ENCODE data around the gene KLHL25. TPM values are rescaled to one million over a fixed set of nuclear protein-coding genes. Genes with fewer than 3 reads are reported as not detected.

The KLHL25 gene
- polyA plus RNA-seq, 1 donor: 5.6 TPM

DNA sequence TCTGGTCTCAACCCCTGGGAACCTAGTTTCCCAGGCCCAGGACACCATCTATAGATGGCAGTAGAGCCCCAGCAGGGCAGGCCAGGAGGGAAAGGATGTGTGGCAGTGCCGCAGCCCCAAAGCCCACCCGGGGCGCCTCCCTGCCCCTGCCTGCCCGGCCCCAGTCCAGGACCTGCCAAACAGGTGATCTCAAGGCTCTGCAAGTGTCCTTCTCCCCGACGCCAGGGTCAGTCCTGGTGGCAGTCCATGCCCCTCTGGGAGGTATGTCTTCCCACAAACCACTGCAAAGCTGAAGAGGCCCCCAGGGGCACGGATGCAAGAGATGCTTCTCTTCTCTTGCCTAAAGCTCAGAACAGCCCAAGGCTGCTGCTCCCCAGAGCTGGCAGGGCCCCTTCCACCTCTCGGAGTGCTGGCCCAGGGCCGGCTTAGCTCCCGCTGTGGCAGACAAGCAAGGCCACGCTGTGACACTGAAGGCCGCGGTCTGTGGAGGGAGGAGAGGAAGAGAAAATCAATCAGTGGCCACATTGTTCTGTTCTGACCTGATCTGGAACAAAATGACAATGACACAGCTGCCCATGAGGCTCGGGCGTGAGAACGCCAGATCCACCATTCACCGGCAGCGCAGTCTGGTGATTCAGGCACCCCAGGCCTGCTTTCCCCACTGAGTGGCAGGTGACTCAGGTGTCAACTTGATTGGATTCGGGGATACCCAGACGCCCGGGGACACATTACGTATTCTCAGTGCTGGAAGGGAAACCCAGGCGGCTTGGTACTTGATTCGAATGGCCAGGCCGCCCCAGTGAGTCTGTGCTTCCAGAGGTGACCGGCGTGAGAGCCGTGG, 34.0 kb downstream of the KLHL25 start:
- Histone ChIP-seq H3K27me3 (ENCODE audit: control insufficient read depth, insufficient read depth, low read length) (no peaks in the 10 kb centered on the region), H3K4me3 (ENCODE audit: low read length) (no peak overlapping the region), H3K4me1 (ENCODE audit: control insufficient read depth, insufficient read depth, low read length) (peaks cover under 1% of the 10 kb centered on the region), H3K27ac (ENCODE audit: low read length) (no peak overlapping the region), H3K36me3 (ENCODE audit: control insufficient read depth, insufficient read depth, low read length) (peaks cover 23% of the 10 kb centered on the region), H3K9me3 (ENCODE audit: control insufficient read depth, low read depth, low read length) (no peaks in the 10 kb centered on the region)
- WGBS (ENCODE audit: insufficient coverage, low lambda C conversion rate): no CpG with 5 or more reads among the region's 28 CpGs
- no peak for DNase-seq

DNA sequence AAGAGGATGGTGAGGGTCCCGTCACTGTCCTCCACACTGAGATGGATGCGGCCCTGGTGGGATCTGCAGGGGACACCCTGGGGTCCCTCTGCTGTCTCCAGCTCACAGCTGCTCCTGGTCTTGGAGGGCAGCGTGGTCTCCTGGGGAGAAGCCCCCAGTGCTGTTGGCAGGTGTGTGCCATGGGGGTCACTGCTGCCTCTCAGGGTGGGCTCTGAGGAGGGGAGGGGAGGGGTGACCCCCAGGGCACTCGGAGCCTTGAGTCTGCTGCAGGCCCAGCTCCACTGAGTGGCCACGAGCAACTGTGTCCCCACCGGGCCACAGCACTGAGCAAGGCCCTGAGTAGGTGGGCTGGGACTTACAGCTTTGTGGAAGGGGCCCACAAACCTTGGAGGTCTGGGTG, 34.7 kb downstream of the KLHL25 start:
- DNase-seq: no peak
- H3K4me1 ChIP-seq (ENCODE audit: control insufficient read depth, insufficient read depth, low read length): no peaks in the 10 kb centered on the region
- H3K4me3 ChIP-seq (ENCODE audit: low read length): no peak overlapping the region
- no CpG with 5 or more reads among the region's 6 CpGs for whole genome bisulfite sequencing (ENCODE audit: insufficient coverage, low lambda C conversion rate)
- H3K27ac ChIP-seq (ENCODE audit: low read length): no peak overlapping the region
- H3K9me3 ChIP-seq (ENCODE audit: control insufficient read depth, low read depth, low read length): no peaks in the 10 kb centered on the region
- H3K27me3 ChIP-seq (ENCODE audit: control insufficient read depth, insufficient read depth, low read length): no peaks in the 10 kb centered on the region
- H3K36me3 ChIP-seq (ENCODE audit: control insufficient read depth, insufficient read depth, low read length): peaks cover 23% of the 10 kb centered on the region

DNA sequence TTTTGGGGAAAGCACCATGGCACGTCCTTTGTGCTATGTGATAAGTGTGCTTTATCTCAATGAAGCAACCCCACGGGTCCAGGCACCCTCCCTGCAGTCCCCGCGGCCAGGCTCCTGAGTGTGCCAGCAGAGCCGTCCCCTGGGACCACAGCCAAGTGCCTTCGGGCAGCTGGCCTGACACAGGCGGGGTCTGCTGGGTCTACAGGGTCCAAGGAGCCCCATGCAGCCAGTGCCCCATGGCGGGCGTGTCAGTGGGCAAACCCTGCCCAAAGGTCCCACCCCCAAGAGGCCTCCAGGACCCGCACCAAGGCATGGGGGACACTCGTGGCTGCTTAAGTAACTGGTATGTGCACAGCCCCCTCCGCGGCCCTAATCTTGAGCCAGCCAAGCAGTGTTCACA, 35.3 kb downstream of the KLHL25 start:
- Histone ChIP-seq H3K9me3 (ENCODE audit: control insufficient read depth, low read depth, low read length) (no peaks in the 10 kb centered on the region), H3K27ac (ENCODE audit: low read length) (no peak overlapping the region), H3K4me1 (ENCODE audit: control insufficient read depth, insufficient read depth, low read length) (no peaks in the 10 kb centered on the region), H3K27me3 (ENCODE audit: control insufficient read depth, insufficient read depth, low read length) (no peaks in the 10 kb centered on the region), H3K36me3 (ENCODE audit: control insufficient read depth, insufficient read depth, low read length) (peaks cover 23% of the 10 kb centered on the region), H3K4me3 (ENCODE audit: low read length) (no peak overlapping the region)
- DNase-seq: no peak
- 38% methylated on average over 1 of the region's 13 CpGs for WGBS (ENCODE audit: insufficient coverage, low lambda C conversion rate)

DNA sequence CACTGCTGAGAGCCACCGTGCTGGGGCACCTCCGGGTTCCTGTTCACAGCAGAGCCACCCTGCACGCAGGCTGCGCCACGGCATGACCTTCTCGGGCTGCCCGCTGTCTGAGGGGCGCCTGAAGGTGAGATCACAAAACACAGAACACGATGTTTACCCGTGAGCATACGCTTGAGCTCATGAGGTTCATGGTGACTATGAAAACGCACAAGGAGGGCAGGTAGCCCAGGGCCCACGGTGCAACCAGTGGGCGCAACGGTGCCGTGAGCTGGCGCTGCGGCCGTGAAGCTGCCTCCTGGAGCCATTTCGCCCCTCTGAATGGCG, 36.1 kb downstream of the KLHL25 start:
- WGBS (ENCODE audit: insufficient coverage, low lambda C conversion rate): no CpG with 5 or more reads among the region's 21 CpGs
- no peak for DNase-seq

DNA sequence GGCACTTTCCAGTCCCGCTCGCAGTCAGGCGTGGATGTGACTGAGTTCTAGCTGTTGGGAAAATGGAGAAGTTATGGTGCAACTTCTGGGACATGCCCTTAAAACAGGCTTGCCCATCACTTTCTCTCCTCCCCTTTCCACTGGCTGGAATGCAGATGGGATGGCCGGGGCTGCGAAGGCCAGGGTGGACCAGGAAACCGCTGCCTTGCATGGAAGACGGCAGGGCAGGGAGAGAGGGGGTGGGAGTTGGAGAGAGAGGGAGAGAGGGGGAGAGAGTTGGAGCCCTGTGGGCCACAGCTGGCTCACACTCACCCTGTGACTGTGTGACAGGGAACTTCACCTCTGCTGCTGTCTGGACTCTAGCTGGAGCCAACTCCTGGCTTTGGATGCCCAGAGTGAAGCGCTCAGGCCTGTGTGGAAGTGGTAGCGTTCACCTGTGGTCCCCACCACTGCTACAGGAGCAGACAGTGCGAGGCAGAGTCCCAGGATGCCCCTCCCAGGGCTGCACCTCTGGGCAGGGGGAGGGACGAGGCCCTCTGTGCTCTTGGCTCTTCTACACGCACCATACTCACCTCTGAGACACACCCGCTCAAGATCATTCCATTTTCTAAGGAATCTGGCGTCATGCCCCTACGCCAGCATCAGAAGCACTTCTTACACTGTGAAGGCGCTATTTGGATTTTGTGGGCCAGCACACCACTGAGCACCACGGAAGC, 36.6 kb downstream of the KLHL25 start:
- Histone ChIP-seq H3K4me3 (ENCODE audit: low read length) (no peak overlapping the region), H3K4me1 (ENCODE audit: control insufficient read depth, insufficient read depth, low read length) (no peaks in the 10 kb centered on the region), H3K27me3 (ENCODE audit: control insufficient read depth, insufficient read depth, low read length) (no peaks in the 10 kb centered on the region), H3K9me3 (ENCODE audit: control insufficient read depth, low read depth, low read length) (no peaks in the 10 kb centered on the region), H3K36me3 (ENCODE audit: control insufficient read depth, insufficient read depth, low read length) (peaks cover 22% of the 10 kb centered on the region), H3K27ac (ENCODE audit: low read length) (no peak overlapping the region)
- 92% methylated on average over 2 of the region's 17 CpGs for WGBS (ENCODE audit: insufficient coverage, low lambda C conversion rate)
- no peak for DNase-seq

More for the DNA sequence above, 36.1 kb downstream of the KLHL25 start:
- Histone ChIP-seq H3K27ac (ENCODE audit: low read length) (no peak overlapping the region), H3K9me3 (ENCODE audit: control insufficient read depth, low read depth, low read length) (no peaks in the 10 kb centered on the region), H3K4me3 (ENCODE audit: low read length) (no peak overlapping the region), H3K4me1 (ENCODE audit: control insufficient read depth, insufficient read depth, low read length) (no peaks in the 10 kb centered on the region), H3K27me3 (ENCODE audit: control insufficient read depth, insufficient read depth, low read length) (no peaks in the 10 kb centered on the region), H3K36me3 (ENCODE audit: control insufficient read depth, insufficient read depth, low read length) (peaks cover 23% of the 10 kb centered on the region)

DNA sequence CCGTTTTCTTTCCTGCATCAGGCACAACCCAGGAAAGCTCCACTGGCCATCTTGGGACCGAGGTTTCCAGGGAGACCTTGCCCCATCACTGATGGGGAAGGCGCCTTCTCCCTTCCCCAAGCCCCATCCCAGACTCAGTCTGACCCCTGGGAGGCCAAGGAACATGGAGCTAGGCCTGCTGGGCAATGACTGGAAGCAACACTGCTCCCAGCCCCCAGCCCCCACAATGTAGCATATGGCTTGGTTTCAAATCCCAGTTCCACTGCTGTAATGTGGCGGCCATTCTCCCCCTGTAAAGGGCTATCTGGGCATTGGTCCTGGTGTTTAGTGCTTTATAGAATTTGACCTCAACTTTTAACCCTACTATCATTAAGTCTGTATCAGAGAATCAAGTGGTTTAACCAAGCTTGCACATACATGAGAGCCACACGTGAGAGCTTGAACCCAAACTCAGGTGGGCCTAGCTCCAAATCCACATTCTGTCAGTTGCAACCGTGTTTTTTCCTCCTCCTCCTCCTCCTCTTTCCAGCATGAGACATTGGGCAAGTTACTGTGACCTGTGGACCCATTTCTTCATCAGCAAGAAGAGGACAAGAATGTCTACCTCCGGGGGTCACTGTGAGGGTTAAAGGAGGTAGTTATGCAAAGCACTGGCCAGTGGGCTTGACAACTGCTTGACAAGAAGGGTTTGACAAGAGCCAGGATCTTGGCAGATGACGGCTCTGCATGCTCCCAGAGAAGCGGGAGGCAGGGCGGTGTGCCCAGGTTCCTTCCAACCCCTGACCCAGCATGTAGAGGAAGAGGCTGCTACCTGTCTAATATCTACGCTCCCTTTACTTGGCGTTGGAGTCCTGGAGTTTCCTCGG, 37.4 kb downstream of the KLHL25 start:
- Histone ChIP-seq H3K9me3 (ENCODE audit: control insufficient read depth, low read depth, low read length) (no peaks in the 10 kb centered on the region), H3K36me3 (ENCODE audit: control insufficient read depth, insufficient read depth, low read length) (peaks cover 17% of the 10 kb centered on the region), H3K4me1 (ENCODE audit: control insufficient read depth, insufficient read depth, low read length) (no peaks in the 10 kb centered on the region), H3K27ac (ENCODE audit: low read length) (no peak overlapping the region), H3K27me3 (ENCODE audit: control insufficient read depth, insufficient read depth, low read length) (no peaks in the 10 kb centered on the region), H3K4me3 (ENCODE audit: low read length) (no peak overlapping the region)
- no CpG with 5 or more reads among the region's 13 CpGs for WGBS (ENCODE audit: insufficient coverage, low lambda C conversion rate)
- DNase-seq: no peak

DNA sequence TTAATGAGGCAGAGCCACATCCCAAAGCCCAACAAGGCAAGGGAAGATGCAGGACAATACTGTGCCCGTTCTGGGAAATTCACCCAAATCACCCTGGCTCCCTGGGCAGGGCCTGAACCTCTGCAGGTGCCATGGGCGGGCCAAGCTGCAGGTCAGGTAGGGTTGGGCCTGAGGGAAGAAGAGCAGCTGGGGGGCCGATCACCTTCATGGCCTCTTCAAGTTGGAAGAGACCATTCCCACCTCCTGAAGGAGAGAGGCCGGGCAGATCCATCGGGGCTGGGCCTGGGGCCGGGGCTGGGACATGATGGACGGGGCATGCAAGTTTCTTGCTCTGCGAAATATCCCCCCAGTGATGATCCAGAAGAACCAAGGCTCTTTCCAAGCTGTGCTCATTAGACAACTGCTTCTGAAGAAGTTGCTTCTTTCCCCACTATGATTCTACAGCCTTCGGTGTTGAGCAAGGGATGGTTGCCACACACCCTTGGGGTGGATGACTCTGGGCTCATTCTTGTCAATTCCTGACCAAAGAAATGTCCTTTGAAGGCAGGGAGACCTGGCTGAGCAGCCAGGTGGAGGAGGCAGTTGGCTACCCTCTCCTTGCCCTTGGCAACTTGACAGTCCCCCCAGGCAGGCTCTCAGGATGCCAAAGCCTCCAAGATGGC, 38.2 kb downstream of the KLHL25 start:
- WGBS (ENCODE audit: insufficient coverage, low lambda C conversion rate): no CpG with 5 or more reads among the region's 9 CpGs
- no peaks in the 10 kb centered on the region for H3K4me1 ChIP-seq (ENCODE audit: control insufficient read depth, insufficient read depth, low read length)

DNA sequence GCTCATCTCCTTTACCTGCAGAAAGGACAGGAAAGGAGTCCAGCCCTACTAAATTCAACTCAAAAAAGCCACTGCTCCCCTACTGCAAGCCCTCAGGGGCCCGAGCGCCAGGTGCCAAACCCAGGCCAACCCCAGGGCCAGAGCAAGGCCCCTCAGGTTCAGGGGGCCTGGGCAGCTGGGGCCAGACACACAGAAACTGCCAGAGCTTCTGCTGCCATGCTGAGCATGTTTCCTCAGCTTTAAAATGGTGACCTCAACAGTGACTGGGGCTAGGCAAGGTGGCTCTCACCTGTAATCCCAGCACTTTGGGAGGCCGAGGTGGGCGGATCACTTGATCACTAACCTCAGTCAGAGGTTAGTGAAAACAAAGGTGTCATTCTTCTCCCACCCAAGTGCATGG, 38.8 kb downstream of the KLHL25 start:
- WGBS (ENCODE audit: insufficient coverage, low lambda C conversion rate): no CpG with 5 or more reads among the region's 4 CpGs
- Histone ChIP-seq H3K27ac (ENCODE audit: low read length) (no peak overlapping the region), H3K36me3 (ENCODE audit: control insufficient read depth, insufficient read depth, low read length) (peaks cover 17% of the 10 kb centered on the region), H3K9me3 (ENCODE audit: control insufficient read depth, low read depth, low read length) (no peaks in the 10 kb centered on the region), H3K4me3 (ENCODE audit: low read length) (no peak overlapping the region), H3K27me3 (ENCODE audit: control insufficient read depth, insufficient read depth, low read length) (no peaks in the 10 kb centered on the region), H3K4me1 (ENCODE audit: control insufficient read depth, insufficient read depth, low read length) (no peaks in the 10 kb centered on the region)
- DNase-seq: no peak

More for the DNA sequence above, 38.2 kb downstream of the KLHL25 start:
- Histone ChIP-seq H3K27me3 (ENCODE audit: control insufficient read depth, insufficient read depth, low read length) (no peaks in the 10 kb centered on the region), H3K4me3 (ENCODE audit: low read length) (no peak overlapping the region), H3K9me3 (ENCODE audit: control insufficient read depth, low read depth, low read length) (no peaks in the 10 kb centered on the region), H3K36me3 (ENCODE audit: control insufficient read depth, insufficient read depth, low read length) (peaks cover 17% of the 10 kb centered on the region), H3K27ac (ENCODE audit: low read length) (no peak overlapping the region)
- no peak for DNase-seq

DNA sequence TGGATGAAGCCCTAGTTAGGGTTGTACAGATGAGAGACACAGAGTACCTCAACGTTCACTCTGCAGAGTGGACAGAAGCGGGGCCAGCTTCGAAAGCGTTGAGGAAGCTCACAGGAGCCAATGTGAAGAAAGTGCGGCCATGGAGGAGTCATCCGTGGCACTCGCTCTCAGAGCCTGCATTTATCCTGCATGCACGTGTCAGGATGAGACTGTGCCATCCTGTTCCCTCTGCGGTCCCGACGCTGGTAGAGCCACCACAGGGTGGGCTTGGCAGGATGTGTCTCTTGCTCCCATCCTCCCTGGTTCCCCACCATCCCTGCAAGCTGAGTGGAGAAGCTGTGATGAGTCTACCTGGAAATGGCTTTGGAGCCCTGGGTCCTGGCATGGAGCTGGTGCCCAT, 39.3 kb downstream of the KLHL25 start:
- WGBS (ENCODE audit: insufficient coverage, low lambda C conversion rate): no CpG with 5 or more reads among the region's 11 CpGs
- peaks cover 17% of the 10 kb centered on the region for H3K36me3 ChIP-seq (ENCODE audit: control insufficient read depth, insufficient read depth, low read length)
- no peak overlapping the region for H3K27ac ChIP-seq (ENCODE audit: low read length)
- no peak for DNase-seq
- H3K4me3 ChIP-seq (ENCODE audit: low read length): no peak overlapping the region
- no peaks in the 10 kb centered on the region for H3K9me3 ChIP-seq (ENCODE audit: control insufficient read depth, low read depth, low read length)
- no peaks in the 10 kb centered on the region for H3K4me1 ChIP-seq (ENCODE audit: control insufficient read depth, insufficient read depth, low read length)
- H3K27me3 ChIP-seq (ENCODE audit: control insufficient read depth, insufficient read depth, low read length): no peaks in the 10 kb centered on the region

DNA sequence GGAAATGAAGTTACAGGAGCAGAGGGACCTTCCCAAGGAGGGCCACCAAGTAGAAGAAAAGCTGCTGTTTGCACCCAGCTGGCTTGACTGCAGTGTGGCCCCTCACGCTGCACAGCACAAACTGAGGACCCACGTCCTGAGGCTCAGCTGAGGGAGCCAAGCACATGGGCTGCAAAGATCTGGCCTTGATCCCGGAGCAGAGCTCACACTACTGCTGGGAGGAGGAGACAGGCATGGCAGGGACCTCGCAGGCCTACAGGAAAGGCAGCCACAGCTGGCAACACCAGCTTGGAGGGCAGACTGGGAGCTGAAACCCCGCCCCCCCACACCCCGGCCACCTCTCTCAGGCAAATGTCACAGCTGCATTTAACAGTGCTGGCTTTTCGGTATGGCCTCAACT, 39.7 kb downstream of the KLHL25 start:
- DNase-seq: no peak
- H3K36me3 ChIP-seq (ENCODE audit: control insufficient read depth, insufficient read depth, low read length): peaks cover 16% of the 10 kb centered on the region
- WGBS (ENCODE audit: insufficient coverage, low lambda C conversion rate): no CpG with 5 or more reads among the region's 7 CpGs
- no peak overlapping the region for H3K27ac ChIP-seq (ENCODE audit: low read length)
- H3K27me3 ChIP-seq (ENCODE audit: control insufficient read depth, insufficient read depth, low read length): no peaks in the 10 kb centered on the region
- no peak overlapping the region for H3K4me3 ChIP-seq (ENCODE audit: low read length)
- H3K9me3 ChIP-seq (ENCODE audit: control insufficient read depth, low read depth, low read length): no peaks in the 10 kb centered on the region
- no peaks in the 10 kb centered on the region for H3K4me1 ChIP-seq (ENCODE audit: control insufficient read depth, insufficient read depth, low read length)

All from large intestine (tissue), 3 donors.